NB4 (cell line): ENCODE data around the gene NR1H2.

ENCODE experiments used
- DNase-seq: peaks from one replicate; pipeline ENCODE4 v3.0.0; 2010; ENCODE audit warnings: low read depth
- H3K4me3 ChIP-seq: one replicate; pipeline ENCODE4 v1.5.1; 2011; ENCODE audit warnings: mild to moderate bottlenecking, low read depth, low read length, moderate library complexity
- MYC ChIP-seq: IDR thresholded peaks from 2 replicates; pipeline ENCODE4 v1.6.1; 2011; ENCODE audit warnings: low read depth, low read length
- POLR2A ChIP-seq: IDR thresholded peaks from 2 replicates; pipeline ENCODE4 v1.6.1; 2011; ENCODE audit warnings: mild to moderate bottlenecking; ENCODE audit not compliant: insufficient read length; ENCODE audit errors: extremely low read depth
- TF ChIP-seq, protein P1 (sequence below): IDR thresholded peaks from one replicate; pipeline ENCODE4 v1.5.1; 2012; ENCODE audit warnings: low read depth, low read length
- TF ChIP-seq, protein P2 (sequence below): IDR thresholded peaks from 2 replicates; pipeline ENCODE4 v1.6.1; 2011; ENCODE audit warnings: low read depth, low read length

The NR1H2 gene

DNA sequence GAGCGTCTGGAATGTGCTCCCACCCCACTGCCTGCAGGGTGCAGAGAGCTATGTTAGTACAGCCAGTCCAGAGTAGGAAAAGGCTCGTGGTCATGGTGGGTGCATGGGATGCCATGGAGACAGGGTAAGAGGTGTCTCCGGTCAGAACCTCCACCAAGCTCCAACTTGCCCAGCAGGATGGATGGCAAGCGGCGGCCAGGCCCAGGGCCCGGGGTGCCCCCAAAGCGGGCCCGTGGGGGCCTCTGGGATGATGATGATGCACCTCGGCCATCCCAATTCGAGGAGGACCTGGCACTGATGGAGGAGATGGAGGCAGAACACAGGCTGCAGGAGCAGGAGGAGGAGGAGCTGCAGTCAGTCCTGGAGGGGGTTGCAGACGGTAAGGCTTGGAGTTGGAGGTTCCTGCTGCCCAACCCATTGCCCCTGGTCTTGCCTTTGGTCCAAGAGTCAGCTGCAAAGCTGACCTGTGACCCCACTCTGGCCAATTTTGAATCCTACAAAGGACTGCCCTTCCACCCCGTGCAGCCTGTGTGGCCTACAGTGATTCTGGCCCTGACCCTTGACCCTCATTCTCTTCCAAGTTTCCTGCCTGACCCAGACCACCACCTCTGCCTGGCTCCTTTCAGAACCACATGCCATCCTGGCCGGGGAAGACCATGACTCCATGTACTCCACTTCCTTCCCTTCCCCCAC is 22.6 kb downstream of the NR1H2 start:
- TF ChIP-seq MYC, result no peak
- TF ChIP-seq POLR2A, result no peak
- TF ChIP-seq, protein P1, sequence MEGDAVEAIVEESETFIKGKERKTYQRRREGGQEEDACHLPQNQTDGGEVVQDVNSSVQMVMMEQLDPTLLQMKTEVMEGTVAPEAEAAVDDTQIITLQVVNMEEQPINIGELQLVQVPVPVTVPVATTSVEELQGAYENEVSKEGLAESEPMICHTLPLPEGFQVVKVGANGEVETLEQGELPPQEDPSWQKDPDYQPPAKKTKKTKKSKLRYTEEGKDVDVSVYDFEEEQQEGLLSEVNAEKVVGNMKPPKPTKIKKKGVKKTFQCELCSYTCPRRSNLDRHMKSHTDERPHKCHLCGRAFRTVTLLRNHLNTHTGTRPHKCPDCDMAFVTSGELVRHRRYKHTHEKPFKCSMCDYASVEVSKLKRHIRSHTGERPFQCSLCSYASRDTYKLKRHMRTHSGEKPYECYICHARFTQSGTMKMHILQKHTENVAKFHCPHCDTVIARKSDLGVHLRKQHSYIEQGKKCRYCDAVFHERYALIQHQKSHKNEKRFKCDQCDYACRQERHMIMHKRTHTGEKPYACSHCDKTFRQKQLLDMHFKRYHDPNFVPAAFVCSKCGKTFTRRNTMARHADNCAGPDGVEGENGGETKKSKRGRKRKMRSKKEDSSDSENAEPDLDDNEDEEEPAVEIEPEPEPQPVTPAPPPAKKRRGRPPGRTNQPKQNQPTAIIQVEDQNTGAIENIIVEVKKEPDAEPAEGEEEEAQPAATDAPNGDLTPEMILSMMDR, result no peak
- no peak for DNase-seq
- H3K4me3 ChIP-seq, result no peak overlapping the region

DNA sequence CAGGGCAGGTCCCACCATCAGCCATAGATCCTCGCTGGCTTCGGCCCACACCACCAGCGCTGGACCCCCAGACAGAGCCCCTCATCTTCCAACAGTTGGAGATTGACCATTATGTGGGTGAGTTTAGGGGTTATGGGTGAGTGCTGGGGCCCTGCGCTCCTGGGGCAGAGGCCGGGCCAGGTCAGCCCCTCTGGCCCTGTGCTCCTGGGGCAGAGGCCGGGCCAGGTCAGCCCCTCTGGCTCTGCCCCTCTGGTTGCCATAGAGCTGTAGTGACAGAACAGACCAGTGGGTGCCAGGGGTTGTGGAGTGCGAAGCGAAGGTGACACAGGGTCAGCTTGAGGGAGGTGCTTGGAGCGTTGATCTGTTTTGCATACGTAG is 23.1 kb downstream of the NR1H2 start:
- no peak for DNase-seq
- TF ChIP-seq, protein P2, sequence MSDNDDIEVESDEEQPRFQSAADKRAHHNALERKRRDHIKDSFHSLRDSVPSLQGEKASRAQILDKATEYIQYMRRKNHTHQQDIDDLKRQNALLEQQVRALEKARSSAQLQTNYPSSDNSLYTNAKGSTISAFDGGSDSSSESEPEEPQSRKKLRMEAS, result no peak
- no peak for TF ChIP-seq MYC
- no peak for TF ChIP-seq POLR2A
- TF ChIP-seq, protein P1, result no peak
- no peak overlapping the region for H3K4me3 ChIP-seq

DNA sequence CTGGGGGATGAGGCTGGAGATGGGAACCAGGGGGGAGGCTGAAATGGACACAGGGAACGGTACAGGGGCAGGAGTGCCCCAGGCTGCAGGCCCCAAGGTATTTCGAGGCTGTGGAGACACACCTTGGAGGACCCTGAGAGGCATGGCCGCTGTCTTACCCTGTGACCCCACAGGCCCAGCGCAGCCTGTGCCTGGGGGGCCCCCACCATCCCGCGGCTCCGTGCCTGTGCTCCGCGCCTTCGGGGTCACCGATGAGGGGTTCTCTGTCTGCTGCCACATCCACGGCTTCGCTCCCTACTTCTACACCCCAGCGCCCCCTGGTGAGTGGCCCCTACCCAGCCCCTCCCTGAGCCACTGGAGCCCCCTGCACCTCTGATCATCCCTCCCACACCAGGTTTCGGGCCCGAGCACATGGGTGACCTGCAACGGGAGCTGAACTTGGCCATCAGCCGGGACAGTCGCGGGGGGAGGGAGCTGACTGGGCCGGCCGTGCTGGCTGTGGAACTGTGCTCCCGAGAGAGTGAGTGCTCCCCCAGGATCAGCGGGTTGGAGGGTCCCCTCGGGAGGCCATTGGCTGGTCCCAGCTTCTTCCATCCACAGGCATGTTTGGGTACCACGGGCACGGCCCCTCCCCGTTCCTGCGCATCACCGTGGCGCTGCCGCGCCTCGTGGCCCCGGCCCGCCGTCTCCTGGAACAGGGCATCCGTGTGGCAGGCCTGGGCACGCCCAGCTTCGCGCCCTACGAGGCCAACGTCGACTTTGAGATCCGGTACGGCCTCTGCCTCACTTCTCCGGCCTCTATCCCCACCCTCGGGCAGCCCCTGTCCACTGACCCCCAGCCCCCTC is 25.6 kb downstream of the NR1H2 start:
- H3K4me3 ChIP-seq, result no peak overlapping the region
- TF ChIP-seq, protein P2, result no peak
- no peak for TF ChIP-seq POLR2A
- no peak for TF ChIP-seq MYC
- TF ChIP-seq, protein P1, result no peak
- no peak for DNase-seq

DNA sequence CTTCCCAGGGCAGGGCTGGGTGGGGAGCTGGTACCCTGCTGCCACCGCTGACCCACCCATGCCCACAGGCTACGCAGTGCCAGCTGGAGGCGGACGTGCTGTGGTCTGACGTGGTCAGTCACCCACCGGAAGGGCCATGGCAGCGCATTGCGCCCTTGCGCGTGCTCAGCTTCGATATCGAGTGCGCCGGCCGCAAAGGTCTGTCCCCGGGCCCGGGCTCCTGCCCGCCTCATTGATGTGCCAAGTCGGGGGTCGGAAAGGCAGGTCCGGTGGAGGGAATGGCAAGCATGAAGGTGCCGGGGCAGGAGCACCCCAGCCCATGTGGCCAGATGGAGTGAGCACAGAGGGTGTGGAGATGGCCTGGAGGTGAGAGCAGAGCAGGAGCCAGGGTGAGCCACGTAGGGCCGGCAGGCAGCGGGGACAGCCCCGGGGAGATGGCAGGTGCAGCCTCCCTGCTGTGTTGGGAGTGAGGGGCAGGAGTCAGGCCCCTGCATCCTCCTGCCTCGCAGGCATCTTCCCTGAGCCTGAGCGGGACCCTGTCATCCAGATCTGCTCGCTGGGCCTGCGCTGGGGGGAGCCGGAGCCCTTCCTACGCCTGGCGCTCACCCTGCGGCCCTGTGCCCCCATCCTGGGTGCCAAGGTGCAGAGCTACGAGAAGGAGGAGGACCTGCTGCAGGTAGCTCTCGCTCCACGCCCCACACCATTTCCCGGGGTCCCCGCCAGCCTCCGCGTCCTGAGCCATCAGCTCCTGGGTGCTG is 26.5 kb downstream of the NR1H2 start:
- H3K4me3 ChIP-seq, result no peak overlapping the region
- no peak for DNase-seq
- no peak for TF ChIP-seq MYC
- TF ChIP-seq, protein P2, result no peak
- TF ChIP-seq, protein P1, result no peak
- TF ChIP-seq POLR2A, result no peak

DNA sequence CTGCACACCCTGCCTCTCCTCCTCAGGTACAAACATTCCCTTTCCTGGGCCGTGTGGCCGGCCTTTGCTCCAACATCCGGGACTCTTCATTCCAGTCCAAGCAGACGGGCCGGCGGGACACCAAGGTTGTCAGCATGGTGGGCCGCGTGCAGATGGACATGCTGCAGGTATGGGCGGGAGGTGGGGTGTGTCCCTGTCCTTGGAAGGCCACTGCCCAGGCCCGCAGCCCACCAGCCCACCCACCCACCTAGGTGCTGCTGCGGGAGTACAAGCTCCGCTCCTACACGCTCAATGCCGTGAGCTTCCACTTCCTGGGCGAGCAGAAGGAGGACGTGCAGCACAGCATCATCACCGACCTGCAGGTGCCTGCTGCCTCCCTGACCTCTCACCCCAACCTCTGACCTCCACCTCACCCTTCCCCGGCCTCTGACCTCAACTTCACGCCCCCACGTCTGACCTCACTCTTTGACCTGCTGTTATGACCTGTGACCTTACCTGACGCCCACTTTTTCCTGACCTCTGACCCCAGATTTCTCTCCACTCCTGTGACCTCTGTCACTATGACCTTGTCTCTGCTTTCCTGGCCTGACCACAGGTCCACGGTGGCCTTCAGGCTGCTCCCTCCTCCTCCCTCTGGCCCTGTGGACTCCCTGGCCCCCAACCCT is 30.0 kb downstream of the NR1H2 start:
- no peak overlapping the region for H3K4me3 ChIP-seq
- no peak for DNase-seq
- TF ChIP-seq MYC (no peak), POLR2A (no peak)
- TF ChIP-seq, protein P2, result no peak
- TF ChIP-seq, protein P1, result no peak
